GM18951 (cell line): ENCODE data around the gene PDLIM7.

Experiments
- POLR2A ChIP-seq: IDR thresholded peaks from 4 replicates; pipeline ENCODE4 v1.6.1; 2011; ENCODE audit warnings: mild to moderate bottlenecking; ENCODE audit not compliant: insufficient read length, insufficient read depth; ENCODE audit errors: extremely low read depth
- in situ Hi-C: fragments of 300-500 bp; cut with MboI; formaldehyde crosslinking; loops from one replicate; pipeline ENCODE4 v1.12.0; 2022; ENCODE audit warnings: low sequenced_read_pairs, mixed read lengths, inconsistent platforms; ENCODE audit not compliant: unreplicated experiment

The PDLIM7 gene

GRCh38 chr5:177454397-177455035, 42.9 kb downstream of the PDLIM7 start:
- in situ Hi-C loops: loop anchor here (5.0 kb wide), 1 partner anchor 47 kb away; the partner anchor contains the start of gene F12

DNA sequence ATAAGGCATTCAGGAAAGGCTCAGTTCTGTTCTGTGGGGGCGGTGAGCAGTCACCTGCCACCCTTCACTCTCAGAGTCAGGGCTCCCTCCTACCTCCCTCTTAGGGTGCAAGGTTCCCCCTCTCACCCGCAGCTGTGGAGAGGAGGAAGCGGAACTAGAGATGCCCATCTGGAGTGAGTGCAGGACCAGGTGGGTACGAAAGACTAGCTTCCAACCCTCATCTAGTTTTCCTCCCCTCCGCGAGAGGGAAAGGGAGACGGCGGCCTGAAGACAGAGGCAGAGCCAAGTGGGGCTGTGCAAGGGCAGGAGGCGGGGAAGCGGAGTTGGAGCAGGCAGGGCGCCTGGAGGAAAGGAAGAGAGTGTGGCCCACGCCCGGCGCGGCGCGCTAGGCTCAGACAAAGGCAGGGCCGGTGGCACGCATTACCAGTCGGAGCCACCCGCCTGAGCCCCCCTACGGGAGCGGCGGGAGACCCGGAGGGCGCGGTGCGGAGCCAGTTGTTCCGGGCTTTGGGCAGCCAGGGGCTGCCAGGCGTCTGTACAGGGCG, 43.5 kb downstream of the PDLIM7 start:
- in situ Hi-C loops: loop anchor here (5.0 kb wide), 1 partner anchor 47 kb away; the partner anchor contains the start of gene F12
- no peak for TF ChIP-seq POLR2A

More at GRCh38 chr5:177454397-177455035, 42.9 kb downstream of the PDLIM7 start:
- TF ChIP-seq POLR2A: peak; percentile 18

GRCh38 chr5:177452688-177453638, 44.4 kb downstream of the PDLIM7 start:
- in situ Hi-C loops: loop anchor here (5.0 kb wide), 1 partner anchor 46 kb away; the partner anchor contains the start of gene F12
- no peak for TF ChIP-seq POLR2A

DNA sequence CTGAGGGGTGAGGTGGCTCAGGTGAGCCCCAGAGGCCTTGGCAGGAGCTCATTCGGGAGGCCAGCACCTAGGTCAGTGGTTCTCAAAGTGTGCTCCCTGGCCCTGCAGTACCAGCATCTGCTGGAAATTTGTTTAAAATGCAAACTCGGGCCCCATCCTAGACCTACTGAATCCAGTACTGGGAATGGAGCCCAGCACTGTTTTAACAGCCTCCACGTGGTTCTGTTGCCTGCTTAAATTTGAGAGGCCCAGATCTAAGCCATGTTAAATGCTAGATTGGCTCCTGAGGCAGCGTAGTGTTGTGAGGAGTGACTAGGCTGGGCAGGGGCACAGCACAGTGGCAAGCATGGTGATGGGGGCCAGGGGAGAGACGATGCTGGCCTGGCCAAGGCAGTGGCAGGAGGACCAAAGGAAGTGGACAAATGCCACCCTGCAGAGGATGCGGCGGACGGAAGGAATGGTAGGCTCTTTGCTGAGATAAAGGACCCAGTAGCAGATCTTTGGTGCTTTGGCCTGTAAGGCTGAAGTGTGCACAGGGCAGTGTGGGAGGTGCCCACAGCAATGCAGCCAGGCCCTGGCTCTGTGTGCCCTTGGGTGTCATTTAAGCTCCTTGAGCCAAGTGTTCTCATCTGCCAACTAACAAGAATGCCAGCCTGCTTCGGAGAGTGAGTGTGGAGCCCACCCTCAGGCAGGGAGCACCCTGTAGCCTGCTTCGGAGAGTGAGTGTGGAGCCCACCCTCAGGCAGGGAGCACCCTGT, 46.6 kb downstream of the PDLIM7 start:
- TF ChIP-seq POLR2A: no peak
- in situ Hi-C loops: loop anchor here (5.0 kb wide), 1 partner anchor 44 kb away; the partner anchor contains the start of gene F12

- in situ Hi-C loops: loop anchor here (5.0 kb wide), 1 partner anchor 42 kb away; the partner anchor contains the start of gene F12
- no peak for TF ChIP-seq POLR2A
These were observed 48.0 kb downstream of the PDLIM7 start for GRCh38 chr5:177449140-177450061.

DNA sequence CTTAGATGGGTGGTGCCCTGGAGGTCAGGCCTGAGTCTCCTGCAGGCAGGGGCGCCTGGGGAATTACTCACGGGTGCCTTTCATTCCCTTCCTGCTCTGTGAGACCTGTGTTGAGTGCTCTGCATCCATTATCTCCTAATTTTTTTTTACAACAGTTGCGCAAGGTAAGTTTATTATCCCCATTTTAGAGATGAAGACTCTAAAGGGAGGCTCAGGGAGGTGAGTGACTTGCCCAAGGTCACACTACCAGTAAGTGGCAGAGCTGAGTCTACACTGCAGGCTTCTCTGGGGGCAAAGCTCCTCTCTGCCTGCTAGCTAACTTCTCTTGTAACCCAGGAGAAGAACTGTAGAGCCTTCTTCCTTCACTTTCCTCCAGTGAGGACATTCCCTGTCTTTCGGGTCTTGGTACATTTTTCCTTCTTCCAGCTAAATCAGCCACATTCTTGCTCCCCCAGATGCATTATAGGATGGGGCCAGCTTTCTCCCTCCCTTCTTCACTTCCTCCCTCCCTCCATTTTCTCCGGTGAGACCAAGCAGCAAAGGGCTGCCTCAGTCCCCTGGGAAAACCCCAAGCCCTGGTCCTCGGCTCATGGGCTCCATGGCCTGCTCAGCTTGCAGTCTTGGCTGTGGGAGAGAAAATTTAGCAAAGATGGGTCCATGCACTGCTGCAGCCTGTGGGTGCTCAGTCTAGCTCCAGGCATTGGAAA, 49.0 kb downstream of the PDLIM7 start:
- in situ Hi-C loops: no loop called here
- no peak for TF ChIP-seq POLR2A

- in situ Hi-C loops: no loop called here
- peak; percentile 17 for TF ChIP-seq POLR2A
These were observed 49.7 kb downstream of the PDLIM7 start for GRCh38 chr5:177447611-177448243.

DNA sequence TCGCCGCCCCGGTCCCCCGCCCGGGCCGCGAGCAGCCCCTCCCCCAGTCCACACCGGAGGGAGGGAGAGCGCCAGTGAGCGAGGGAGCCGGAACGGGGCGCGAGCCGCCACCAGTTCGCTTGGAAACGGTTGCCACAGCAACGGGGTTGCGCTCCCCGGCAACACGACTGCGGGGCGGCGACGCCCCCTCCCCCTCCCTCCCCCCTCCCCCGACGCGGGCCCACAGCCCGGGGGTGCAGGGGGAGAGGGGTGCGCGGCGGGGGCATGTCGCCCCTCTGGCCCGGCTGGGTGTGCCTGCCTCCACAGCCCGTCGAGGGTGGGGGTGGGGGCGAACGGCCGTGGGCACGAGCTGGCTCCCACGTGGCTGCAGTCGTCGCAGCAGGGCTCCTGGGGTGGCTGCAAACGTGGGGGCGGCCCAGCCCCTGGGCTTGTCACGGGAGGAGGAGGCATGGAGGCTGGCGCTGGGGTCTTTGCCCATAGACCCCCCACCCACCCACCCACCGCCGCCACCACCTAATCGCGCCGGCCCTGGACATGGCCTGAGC, 50.3 kb downstream of the PDLIM7 start:
- no peak for TF ChIP-seq POLR2A
- in situ Hi-C loops: no loop called here

- peak; percentile 64 for TF ChIP-seq POLR2A
- in situ Hi-C loops: no loop called here
These were observed 51.0 kb downstream of the PDLIM7 start, which contains the start of gene PRR7 for GRCh38 chr5:177446200-177447065. PRR7 (plus strand) TSS chr5:177446814; CDS start chr5:177455068, 8,254 bp downstream.

DNA sequence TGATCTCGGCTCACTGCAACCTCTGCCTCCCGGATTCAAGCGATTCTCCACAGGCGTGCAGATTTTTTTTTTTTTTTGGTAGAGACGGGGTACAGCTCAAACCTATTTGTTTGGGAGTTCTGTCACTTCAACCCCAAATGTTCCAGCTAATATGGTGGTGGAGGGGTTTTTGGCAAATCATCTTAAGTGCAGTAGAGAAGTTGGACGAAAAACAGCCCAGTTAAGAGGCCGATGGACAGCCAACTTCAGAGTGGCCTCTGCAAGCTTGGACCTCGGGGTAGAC, 51.5 kb downstream of the PDLIM7 start:
- in situ Hi-C loops: no loop called here

More for the DNA sequence above, 51.5 kb downstream of the PDLIM7 start:
- no peak for TF ChIP-seq POLR2A
